ENCODE results near the gene INTS1.
"Not testable (repeated sequence)": the region's sequence is repeated elsewhere in the genome, so short reads cannot be mapped to it uniquely, and the experiment has no call there.

INTS1 gene

GRCh38 chr7:1446620-1447032 lies 57.6 kb downstream of the INTS1 start:
- no peak overlapping the region for H3K27ac Mint-ChIP-seq
- no peaks in the 10 kb centered on the region for H3K4me1 Mint-ChIP-seq
- H3K27me3 Mint-ChIP-seq = no peaks in the 10 kb centered on the region

GRCh38 chr7:1446026-1446425 lies 58.2 kb downstream of the INTS1 start:
- H3K27ac Mint-ChIP-seq, H3K36me3 Mint-ChIP-seq, H3K4me1 Mint-ChIP-seq, H3K9me3 Mint-ChIP-seq, H3K4me3 Mint-ChIP-seq, H3K27me3 Mint-ChIP-seq: not testable (repeated sequence)

More at GRCh38 chr7:1446620-1447032, 57.6 kb downstream of the INTS1 start:
- Mint-ChIP-seq H3K4me3 (no peak overlapping the region), H3K9me3 (no peaks in the 10 kb centered on the region), H3K36me3 (no peaks in the 10 kb centered on the region)

- Mint-ChIP-seq H3K4me3 (no peak overlapping the region), H3K27ac (no peak overlapping the region), H3K36me3 (no peaks in the 10 kb centered on the region), H3K27me3 (no peaks in the 10 kb centered on the region), H3K4me1 (no peaks in the 10 kb centered on the region), H3K9me3 (no peaks in the 10 kb centered on the region)
Measured at GRCh38 chr7:1445341-1445740, 58.8 kb downstream of the INTS1 start.

- Mint-ChIP-seq H3K36me3 (no peaks in the 10 kb centered on the region), H3K27me3 (no peaks in the 10 kb centered on the region), H3K4me1 (no peaks in the 10 kb centered on the region), H3K4me3 (no peak overlapping the region), H3K27ac (no peak overlapping the region), H3K9me3 (no peaks in the 10 kb centered on the region)
Measured at GRCh38 chr7:1444925-1445322, 59.3 kb downstream of the INTS1 start.

- Mint-ChIP-seq H3K9me3 (no peaks in the 10 kb centered on the region), H3K36me3 (no peaks in the 10 kb centered on the region), H3K27me3 (no peaks in the 10 kb centered on the region), H3K4me1 (no peaks in the 10 kb centered on the region), H3K4me3 (no peak overlapping the region), H3K27ac (no peak overlapping the region)
Measured at GRCh38 chr7:1444214-1444924, 59.8 kb downstream of the INTS1 start.

GRCh38 chr7:1443587-1444200 lies 60.5 kb downstream of the INTS1 start:
- not testable (repeated sequence) for H3K9me3 Mint-ChIP-seq, H3K27ac Mint-ChIP-seq, H3K27me3 Mint-ChIP-seq, H3K4me3 Mint-ChIP-seq, H3K36me3 Mint-ChIP-seq, H3K4me1 Mint-ChIP-seq

- no peaks in the 10 kb centered on the region for H3K36me3 Mint-ChIP-seq
- no peaks in the 10 kb centered on the region for H3K4me1 Mint-ChIP-seq
- H3K9me3 Mint-ChIP-seq = no peaks in the 10 kb centered on the region
- no peak overlapping the region for H3K4me3 Mint-ChIP-seq
- no peaks in the 10 kb centered on the region for H3K27me3 Mint-ChIP-seq
- H3K27ac Mint-ChIP-seq = no peak overlapping the region
Measured at GRCh38 chr7:1442355-1443124, 61.6 kb downstream of the INTS1 start.

- Mint-ChIP-seq H3K36me3 (no peaks in the 10 kb centered on the region), H3K27ac (no peak overlapping the region), H3K4me1 (no peaks in the 10 kb centered on the region), H3K4me3 (no peak overlapping the region), H3K27me3 (no peaks in the 10 kb centered on the region), H3K9me3 (no peaks in the 10 kb centered on the region)
Measured at GRCh38 chr7:1441615-1442354, 62.4 kb downstream of the INTS1 start.

- Mint-ChIP-seq H3K9me3 (no peaks in the 10 kb centered on the region), H3K27me3 (no peaks in the 10 kb centered on the region), H3K36me3 (no peaks in the 10 kb centered on the region), H3K4me1 (no peaks in the 10 kb centered on the region), H3K4me3 (no peak overlapping the region), H3K27ac (no peak overlapping the region)
Measured at GRCh38 chr7:1440620-1441019, 63.6 kb downstream of the INTS1 start.

- no peaks in the 10 kb centered on the region for H3K9me3 Mint-ChIP-seq
- H3K36me3 Mint-ChIP-seq = no peaks in the 10 kb centered on the region
- H3K27me3 Mint-ChIP-seq = no peaks in the 10 kb centered on the region
- H3K4me3 Mint-ChIP-seq = no peak overlapping the region
- H3K4me1 Mint-ChIP-seq = no peaks in the 10 kb centered on the region
- H3K27ac Mint-ChIP-seq = no peak overlapping the region
Measured at GRCh38 chr7:1439373-1440363, 64.5 kb downstream of the INTS1 start.

GRCh38 chr7:1438821-1439220 lies 65.4 kb downstream of the INTS1 start:
- Mint-ChIP-seq H3K4me1 (no peaks in the 10 kb centered on the region), H3K27me3 (no peaks in the 10 kb centered on the region), H3K4me3 (no peak overlapping the region), H3K27ac (no peak overlapping the region), H3K36me3 (no peaks in the 10 kb centered on the region), H3K9me3 (no peaks in the 10 kb centered on the region)

GRCh38 chr7:1438208-1438607 lies 66.0 kb downstream of the INTS1 start:
- no peaks in the 10 kb centered on the region for H3K4me1 Mint-ChIP-seq
- no peaks in the 10 kb centered on the region for H3K36me3 Mint-ChIP-seq
- no peak overlapping the region for H3K27ac Mint-ChIP-seq
- no peak overlapping the region for H3K4me3 Mint-ChIP-seq
- H3K9me3 Mint-ChIP-seq = no peaks in the 10 kb centered on the region
- H3K27me3 Mint-ChIP-seq = no peaks in the 10 kb centered on the region

- Mint-ChIP-seq H3K4me3 (no peak overlapping the region), H3K36me3 (no peaks in the 10 kb centered on the region), H3K27me3 (peaks cover 1% of the 10 kb centered on the region), H3K27ac (no peak overlapping the region), H3K4me1 (peaks cover 3% of the 10 kb centered on the region), H3K9me3 (no peaks in the 10 kb centered on the region)
Measured at GRCh38 chr7:1437155-1437880, 66.9 kb downstream of the INTS1 start.

GRCh38 chr7:1436608-1437007 lies 67.6 kb downstream of the INTS1 start:
- Mint-ChIP-seq H3K4me1 (peaks cover 4% of the 10 kb centered on the region), H3K9me3 (no peaks in the 10 kb centered on the region), H3K36me3 (no peaks in the 10 kb centered on the region), H3K27me3 (peaks cover 1% of the 10 kb centered on the region), H3K27ac (no peak overlapping the region), H3K4me3 (no peak overlapping the region)
